ENCODE measurements around the gene TOM1L2. TPM values are rescaled to one million over a fixed set of nuclear protein-coding genes. Genes with fewer than 3 reads are reported as not detected.

TOM1L2 gene
- total RNA-seq, 4 donors from 2014 or later: 119 to 555 (median 155) TPM

DNA sequence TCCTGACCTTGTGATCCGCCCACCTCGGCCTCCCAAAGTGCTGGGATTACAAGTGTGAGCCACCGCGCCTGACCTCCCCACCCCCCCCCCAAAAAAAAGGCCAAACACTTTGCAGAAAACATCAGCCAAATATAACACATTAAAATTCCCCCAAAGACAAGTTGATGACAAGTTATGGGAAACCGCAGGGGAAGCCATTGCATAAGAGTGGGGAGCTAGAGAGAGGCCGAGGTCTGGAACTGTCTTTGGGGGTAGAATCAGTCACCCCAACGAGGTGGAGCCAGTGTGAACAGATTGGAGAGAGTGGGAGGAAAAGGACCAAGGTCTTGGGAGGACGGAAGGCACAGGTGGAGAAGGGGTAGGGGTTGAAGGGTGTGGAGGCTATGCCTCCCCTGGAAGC is 3.2 kb upstream of the TOM1L2 start:
- WGBS, 2 donors: 79 to 82% methylated on average over 8 of the region's 8 CpGs
- DNase-seq (ENCODE audit: low spot score in 2 of 2): no peak
- no peak for TF ChIP-seq POLR2A (IDR thresholded peaks at IDR 0.05)
- TF ChIP-seq, protein P1, sequence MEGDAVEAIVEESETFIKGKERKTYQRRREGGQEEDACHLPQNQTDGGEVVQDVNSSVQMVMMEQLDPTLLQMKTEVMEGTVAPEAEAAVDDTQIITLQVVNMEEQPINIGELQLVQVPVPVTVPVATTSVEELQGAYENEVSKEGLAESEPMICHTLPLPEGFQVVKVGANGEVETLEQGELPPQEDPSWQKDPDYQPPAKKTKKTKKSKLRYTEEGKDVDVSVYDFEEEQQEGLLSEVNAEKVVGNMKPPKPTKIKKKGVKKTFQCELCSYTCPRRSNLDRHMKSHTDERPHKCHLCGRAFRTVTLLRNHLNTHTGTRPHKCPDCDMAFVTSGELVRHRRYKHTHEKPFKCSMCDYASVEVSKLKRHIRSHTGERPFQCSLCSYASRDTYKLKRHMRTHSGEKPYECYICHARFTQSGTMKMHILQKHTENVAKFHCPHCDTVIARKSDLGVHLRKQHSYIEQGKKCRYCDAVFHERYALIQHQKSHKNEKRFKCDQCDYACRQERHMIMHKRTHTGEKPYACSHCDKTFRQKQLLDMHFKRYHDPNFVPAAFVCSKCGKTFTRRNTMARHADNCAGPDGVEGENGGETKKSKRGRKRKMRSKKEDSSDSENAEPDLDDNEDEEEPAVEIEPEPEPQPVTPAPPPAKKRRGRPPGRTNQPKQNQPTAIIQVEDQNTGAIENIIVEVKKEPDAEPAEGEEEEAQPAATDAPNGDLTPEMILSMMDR (IDR thresholded peaks at IDR 0.05): no peak
- intact Hi-C loops (cut with DNase I; ENCODE audit: low total_unique reads): no loop called here
- no peak overlapping the region for H3K4me3 ChIP-seq (ENCODE audit: low read depth, poor library complexity, severe bottlenecking)

DNA sequence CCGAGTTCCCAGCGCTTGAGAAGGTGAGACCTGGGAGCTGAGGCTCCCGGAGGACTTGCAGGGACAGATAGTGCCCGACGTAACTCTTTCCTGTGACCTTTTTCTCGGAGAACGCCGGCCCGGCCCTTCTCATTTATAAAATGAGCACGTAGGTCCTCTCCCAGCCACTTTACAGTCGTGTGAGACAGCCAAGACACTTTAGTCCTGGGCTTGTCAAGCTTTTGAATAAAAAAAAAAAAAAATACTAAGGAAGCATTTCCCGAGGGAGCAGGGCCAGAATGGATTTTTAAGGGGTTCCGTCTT is 703 bp upstream of the TOM1L2 start:
- H3K4me3 ChIP-seq (ENCODE audit: low read depth, poor library complexity, severe bottlenecking): no peak overlapping the region
- DNase-seq (ENCODE audit: low spot score in 2 of 2): no peak
- WGBS, 2 donors: 3% methylated on average over 13 of the region's 13 CpGs
- intact Hi-C loops (cut with DNase I; ENCODE audit: low total_unique reads): no loop called here
- no peak for TF ChIP-seq POLR2A (IDR thresholded peaks at IDR 0.05)
- TF ChIP-seq, protein P1 (IDR thresholded peaks at IDR 0.05): no peak

DNA sequence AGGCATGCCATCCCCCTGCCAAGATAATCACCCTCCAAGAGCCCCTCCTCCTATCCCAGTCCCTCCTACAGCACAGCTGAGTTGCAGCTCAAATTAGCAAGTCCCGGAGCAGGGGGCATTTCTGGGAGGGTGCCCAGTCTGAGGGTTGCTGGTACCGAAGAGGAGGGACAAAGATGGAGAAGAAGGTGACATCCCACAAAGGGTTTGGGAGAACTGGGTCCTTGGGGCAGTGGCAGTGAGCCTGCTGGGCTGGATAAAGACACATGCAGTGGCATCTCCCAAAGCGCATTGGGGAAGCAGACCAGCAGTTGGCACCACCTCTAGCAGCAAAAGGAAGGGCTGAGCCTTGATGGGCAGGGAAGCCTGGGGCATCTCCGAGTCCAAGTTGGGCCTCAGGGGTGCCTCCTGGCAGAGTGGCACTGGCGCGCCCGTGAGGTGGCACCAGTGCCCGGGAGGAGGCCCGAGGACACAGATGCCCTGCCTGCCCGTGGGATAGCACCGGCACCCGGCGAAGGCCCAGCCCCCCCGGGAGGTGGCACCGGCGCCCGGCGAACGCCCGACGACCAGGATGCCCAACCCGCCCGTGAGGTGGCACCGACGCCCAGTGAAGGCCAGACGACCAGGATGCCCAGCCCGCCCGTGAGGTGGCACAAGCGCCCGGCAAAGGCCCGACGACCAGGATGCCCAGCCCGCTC is 622 bp downstream of the TOM1L2 start:
- intact Hi-C loops (cut with DNase I; ENCODE audit: low total_unique reads): no loop called here
- H3K4me3 ChIP-seq (ENCODE audit: low read depth, poor library complexity, severe bottlenecking): peak overlapping the region; percentile 82
- TF ChIP-seq, protein P1 (IDR thresholded peaks at IDR 0.05): no peak
- no peak for TF ChIP-seq POLR2A (IDR thresholded peaks at IDR 0.05)
- DNase-seq (ENCODE audit: low spot score in 2 of 2): peak in 1 of 2 donors; percentile 90
- WGBS, 2 donors: 0 to 1% methylated on average over 29 to 31 of the region's 33 CpGs

DNA sequence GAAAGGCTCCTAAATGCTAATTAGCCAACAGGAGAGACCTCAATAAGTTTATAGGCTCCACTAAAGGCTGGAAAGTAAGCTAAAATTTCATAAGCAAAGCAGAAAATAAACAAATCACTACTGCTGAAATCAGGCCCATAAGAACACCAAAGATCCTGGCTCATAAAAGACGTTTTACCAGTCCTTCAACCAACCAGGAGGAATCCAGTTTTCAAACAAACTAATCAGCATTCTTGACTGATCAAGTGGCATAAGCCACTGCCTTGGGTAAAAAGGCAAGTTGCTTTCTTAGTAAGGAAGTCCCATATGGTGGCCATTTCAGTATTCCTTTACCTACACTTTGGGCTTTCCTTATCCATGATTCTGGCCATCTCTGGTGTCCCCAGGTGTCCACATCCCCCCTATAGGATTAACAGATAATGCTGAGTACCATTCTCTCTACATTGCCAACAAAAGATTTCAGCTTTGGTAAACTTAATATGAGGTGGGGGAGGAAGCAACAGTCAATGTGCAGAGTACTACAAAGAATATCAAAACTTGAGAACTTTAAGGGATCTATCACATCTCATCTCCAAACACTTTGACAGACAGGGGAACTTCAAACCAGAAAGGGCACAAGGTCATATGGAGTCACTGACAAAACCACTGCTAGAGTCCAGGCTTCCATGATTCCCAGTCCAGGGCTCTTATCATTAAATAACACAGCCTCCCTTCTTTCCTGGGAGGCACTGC is 1.3 kb downstream of the TOM1L2 start:
- TF ChIP-seq POLR2A (IDR thresholded peaks at IDR 0.05): no peak
- TF ChIP-seq, protein P1 (IDR thresholded peaks at IDR 0.05): no peak
- intact Hi-C loops (cut with DNase I; ENCODE audit: low total_unique reads): no loop called here
- no peak for DNase-seq (ENCODE audit: low spot score in 2 of 2)
- H3K4me3 ChIP-seq (ENCODE audit: low read depth, poor library complexity, severe bottlenecking): peak overlapping the region; percentile 82
- 19 to 31% methylated on average over 1 of the region's 1 CpG for WGBS, 2 donors

DNA sequence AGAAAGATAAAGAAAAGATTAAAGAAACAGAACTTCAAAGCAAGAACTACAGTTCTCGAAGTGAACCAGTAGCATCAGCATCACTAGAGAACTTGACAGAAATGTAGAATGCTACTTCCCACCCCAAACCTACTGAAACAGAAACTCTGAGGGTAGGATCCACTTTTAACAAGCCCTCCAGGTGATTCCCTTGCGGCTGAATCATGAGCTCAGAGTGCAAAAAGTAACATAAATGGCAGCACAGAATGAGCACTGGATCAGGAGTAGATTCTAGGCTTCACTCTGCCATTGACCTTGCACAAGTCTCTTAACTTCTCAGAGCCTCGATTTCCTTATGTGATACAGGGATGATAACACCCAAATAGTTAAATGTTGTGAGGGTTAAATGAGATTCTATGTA is 5.8 kb downstream of the TOM1L2 start:
- H3K4me3 ChIP-seq (ENCODE audit: low read depth, poor library complexity, severe bottlenecking): no peak overlapping the region
- intact Hi-C loops (cut with DNase I; ENCODE audit: low total_unique reads): no loop called here
- no peak for TF ChIP-seq POLR2A (IDR thresholded peaks at IDR 0.05)
- TF ChIP-seq, protein P1 (IDR thresholded peaks at IDR 0.05): no peak
- no peak for DNase-seq (ENCODE audit: low spot score in 2 of 2)
- WGBS, 2 donors: 86 to 90% methylated on average over 3 of the region's 3 CpGs

Measured in lower leg skin (tissue), 4 donors.